ENCODE results near the gene PRKAR2B.

DNA sequence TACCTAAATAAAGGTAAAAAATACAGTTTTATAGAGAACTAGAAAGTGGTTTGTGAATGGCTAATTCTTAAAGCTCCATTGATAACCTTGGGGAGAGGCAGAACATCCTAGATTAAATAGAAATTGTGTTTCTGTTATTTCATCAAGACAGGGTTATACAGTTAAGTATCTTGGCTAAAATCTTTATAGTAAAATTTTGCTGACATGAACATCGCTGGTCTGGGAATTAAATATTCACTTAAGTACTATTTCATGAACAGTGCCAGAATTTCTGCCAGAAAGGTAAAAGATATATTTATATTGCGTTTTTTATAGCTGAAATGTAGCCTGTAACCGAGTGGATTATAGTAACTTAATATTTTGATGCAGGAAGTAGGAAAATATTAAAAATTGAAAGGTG is 70.6 kb downstream of the PRKAR2B start:
- TF ChIP-seq EZH2 (IDR thresholded peaks at IDR 0.05; ENCODE audit: borderline replicate concordance, insufficient read depth, low read depth, low read length, poor library complexity, severe bottlenecking) = no peak
- TF ChIP-seq, protein P1, sequence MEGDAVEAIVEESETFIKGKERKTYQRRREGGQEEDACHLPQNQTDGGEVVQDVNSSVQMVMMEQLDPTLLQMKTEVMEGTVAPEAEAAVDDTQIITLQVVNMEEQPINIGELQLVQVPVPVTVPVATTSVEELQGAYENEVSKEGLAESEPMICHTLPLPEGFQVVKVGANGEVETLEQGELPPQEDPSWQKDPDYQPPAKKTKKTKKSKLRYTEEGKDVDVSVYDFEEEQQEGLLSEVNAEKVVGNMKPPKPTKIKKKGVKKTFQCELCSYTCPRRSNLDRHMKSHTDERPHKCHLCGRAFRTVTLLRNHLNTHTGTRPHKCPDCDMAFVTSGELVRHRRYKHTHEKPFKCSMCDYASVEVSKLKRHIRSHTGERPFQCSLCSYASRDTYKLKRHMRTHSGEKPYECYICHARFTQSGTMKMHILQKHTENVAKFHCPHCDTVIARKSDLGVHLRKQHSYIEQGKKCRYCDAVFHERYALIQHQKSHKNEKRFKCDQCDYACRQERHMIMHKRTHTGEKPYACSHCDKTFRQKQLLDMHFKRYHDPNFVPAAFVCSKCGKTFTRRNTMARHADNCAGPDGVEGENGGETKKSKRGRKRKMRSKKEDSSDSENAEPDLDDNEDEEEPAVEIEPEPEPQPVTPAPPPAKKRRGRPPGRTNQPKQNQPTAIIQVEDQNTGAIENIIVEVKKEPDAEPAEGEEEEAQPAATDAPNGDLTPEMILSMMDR (IDR thresholded peaks at IDR 0.05) = no peak
